ENCODE measurements around the gene STPG3.

STPG3 gene

DNA sequence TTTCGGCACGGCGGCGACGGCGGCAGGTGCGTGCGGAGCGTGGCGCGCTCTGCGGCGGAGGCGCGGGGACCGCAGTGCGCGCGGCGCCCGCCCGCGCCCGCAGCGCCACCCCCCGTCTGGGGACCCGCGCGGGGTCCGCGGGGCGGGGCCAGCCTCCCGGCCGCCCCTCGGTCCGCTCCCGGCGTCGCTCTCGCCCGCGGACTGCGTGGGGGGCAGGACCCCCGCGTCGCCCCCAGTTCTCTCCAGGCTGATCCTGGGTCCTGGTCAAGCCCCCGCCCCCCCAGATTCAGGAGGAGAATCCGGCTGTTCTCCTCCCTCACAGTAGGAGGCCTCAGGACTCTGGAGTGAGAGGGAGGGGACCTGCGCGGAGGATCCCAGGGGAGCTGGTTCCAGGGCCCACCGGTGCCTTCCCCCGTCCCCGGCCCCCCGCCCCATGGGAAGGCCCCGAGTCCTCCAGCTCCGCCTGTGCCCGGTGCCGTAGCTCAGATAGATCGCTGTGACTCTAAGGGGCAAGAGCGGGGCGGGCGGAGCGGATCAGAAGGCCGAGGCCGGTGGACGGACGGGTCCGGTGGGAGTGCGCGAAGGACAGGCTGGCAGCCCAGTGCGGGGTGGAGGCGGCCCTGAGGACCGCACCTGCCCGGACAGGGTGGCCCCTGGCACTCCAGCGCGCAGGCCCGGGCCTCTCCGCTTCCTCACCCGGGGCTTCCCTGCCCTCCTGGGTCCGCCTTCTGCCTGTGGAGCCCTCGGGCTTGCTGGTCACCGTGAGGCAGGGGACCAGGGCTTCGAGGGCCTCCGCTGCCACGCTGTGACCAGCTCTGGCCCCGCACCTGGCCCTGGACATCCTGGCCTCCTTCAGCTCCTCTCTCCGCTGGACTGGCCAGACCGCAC is 28.7 kb upstream of the STPG3 start, which contains the start of gene RNF208:
TSS of gene RNF208 (minus strand) at position 51 of the 888 bp plus-strand sequence. CDS start 1,028 bp downstream, outside the sequence.
- no peak for DNase-seq (ENCODE audit: low read depth in 2 of 2)

DNA sequence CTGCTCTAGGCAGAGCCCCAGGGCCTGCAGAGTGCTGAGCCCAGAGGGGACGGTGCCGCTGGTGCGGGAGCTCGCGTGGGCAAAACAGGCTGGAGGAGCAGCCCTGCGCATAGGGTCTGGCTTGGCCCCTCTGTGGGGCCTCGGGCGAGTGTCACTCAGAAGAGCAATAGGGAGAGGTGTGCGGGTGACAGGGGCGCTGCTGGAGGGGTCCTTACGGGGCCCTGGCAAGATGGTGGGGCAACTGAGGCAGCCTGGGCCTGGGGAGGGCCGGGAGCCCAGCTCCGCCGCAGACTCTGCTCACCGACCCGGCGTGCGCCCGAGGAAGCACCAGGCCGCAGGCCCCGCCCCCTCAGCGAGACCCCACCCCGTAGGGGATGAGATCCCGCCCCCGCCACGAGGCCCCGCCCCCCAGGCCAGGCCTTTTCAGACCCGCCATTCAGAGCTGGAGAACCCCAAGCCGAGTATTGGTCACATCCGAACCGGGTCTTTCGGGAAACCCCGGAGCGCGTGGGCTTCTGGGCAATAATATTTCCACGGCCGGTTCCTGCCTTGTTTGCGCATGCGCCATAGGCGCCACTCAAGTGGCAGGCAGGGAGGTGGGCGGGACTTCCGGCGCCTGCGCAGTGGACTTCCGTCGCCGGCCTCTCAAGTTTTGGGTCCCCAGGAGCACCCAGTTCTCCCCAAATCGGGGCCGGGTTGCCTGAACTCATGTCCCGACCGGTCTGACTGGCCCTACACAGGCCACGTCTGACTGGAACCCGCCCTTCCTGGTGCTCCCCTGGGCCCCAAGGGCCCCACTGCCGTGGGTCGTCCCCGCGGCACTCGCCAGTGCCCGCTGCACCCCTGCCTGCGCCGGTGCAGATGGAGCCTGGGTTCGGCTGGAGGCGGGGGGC is 27.8 kb upstream of the STPG3 start:
- DNase-seq (ENCODE audit: low read depth in 2 of 2): peak; percentile 97 to 98

DNA sequence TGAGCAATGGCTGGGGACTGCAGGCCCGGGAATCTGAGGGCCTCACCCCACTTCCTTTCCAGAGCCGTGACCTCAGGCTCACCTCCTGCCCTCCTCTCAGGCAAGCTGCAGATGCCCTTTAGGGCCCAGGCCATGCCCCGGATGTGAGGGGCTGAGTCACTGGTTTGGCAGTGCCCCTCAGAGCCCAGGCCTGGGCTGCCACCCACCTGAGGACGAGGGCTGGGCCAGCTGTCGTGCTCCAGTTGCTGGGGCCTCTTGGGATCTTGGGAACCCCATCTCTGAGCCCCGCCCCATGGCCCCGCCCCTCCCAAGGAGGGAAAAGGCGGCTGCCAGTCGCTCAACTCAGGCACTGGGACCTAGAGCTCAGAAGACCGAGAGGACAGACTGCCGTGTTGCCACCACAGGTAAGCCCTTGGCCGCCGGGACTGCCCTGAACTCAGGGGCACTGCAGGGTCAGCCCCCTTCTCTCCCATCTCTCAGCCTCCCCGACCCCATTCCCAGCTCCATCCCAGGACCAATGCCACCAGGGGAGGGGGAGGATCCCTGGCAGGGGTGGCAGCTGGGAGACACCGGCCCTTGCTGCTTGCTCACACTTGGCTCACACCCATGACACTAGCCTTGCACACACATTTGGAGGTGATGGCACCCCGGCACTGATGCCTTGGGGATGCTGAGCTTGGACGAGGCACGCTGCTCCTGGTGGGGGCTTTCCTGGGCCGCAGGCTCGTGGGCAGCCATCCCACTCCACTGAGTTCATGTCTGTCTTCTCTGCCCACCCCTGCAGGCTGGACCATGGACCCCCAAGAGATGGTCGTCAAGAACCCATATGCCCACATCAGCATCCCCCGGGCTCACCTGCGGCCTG is 26.0 kb upstream of the STPG3 start, which contains the start of gene CYSRT1:
TSS of gene CYSRT1 (plus strand) at position 345 of the 865 bp plus-strand sequence. CDS start at position 793, 448 bp downstream.
- DNase-seq (ENCODE audit: low read depth in 2 of 2): no peak

DNA sequence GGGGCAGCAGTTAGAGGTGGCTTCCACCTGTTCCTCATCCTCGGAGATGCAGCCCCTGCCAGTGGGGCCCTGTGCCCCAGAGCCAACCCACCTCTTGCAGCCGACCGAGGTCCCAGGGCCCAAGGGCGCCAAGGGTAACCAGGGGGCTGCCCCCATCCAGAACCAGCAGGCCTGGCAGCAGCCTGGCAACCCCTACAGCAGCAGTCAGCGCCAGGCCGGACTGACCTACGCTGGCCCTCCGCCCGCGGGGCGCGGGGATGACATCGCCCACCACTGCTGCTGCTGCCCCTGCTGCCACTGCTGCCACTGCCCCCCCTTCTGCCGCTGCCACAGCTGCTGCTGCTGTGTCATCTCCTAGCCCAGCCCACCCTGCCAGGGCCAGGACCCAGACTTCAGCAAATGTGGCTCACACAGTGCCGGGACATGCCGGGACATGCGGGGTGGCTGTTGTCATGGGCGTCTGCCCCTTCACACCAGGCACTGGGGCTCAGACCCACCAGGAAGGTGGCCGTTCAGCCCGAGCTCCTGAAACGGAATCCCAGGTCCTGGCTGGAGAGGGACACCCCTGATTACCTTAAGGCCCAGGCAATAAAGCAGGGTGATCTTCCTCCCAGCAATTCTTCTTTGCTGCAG is 25.3 kb upstream of the STPG3 start:
- no peak for DNase-seq (ENCODE audit: low read depth in 2 of 2)

DNA sequence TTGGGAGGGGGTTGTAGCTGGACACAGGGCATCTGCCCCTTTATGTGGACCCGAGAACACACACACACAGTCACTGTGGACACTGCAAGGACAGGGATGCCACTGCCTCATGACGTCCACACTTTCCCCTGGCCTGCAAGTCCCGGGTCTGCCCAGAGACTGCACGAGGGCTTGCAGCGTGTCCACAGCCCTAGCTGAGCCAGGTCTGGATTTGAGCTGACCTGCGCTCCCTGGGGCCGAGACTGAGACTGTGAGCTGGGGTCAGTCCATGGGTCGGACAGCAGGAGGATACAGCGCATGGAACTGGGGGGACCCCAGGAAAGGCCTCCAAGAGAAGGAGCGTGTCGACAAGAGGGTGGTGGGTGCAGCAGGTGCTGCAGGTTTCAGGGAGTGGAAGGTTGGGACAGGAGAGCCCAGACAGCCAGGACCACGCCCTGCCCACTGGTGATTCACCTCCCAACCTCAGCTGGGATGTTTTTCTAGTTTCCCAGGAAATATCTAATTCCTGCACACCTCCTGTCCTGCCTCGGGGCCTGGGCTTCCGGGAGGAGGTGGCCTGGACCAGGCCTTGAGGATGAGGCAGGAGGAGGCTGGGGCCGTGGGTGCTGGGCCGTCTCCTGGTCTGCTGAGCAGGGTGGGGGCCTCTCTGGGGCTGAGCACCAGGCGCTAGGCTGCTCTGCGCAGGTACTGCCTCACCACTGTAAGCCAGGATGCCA is 24.6 kb upstream of the STPG3 start:
- no peak for DNase-seq (ENCODE audit: low read depth in 2 of 2)

DNA sequence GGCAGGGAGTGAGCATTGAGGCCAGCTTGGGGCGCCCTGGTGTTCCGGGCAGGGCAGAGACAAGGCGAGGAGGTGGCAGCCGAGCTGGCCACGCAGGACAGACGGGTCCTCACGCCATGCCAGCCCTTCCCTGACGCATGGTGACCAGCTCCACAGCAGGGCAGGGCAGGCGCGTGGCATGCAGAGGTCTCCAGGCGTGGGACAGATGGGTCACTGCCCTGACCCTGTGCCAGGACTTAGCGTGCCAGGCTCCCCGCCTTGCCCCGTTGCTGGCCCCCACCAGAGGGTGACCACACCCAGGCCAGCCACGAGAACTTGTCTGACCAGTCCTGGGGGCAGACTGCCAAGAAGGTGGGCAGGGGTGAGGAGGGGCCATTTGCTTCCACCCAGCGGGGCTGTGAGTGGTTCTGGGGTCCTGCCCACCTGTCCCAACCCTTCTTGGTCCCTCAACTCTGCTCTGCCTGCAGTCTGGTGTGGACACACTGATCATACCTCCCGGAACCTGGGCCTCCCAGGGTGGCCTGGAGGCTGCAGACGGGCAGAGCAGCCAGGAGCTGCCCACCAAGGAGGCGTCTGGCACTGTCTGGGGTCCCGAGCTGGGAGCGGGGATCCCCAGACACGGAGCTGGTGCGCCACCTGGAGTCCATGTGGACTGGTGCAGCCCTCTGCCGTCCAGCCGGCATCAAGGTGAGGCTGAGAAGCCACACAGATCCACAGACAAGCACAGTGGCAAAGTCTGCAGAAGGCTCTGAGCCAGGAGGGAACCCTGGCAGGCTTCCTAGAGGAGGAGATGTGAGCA is 23.8 kb upstream of the STPG3 start, which contains the start of gene RNF224:
TSS of gene RNF224 (plus strand) at position 449 of the 799 bp plus-strand sequence. CDS start 834 bp downstream, outside the sequence.
- peak; percentile 48 to 80 for DNase-seq (ENCODE audit: low read depth in 2 of 2)

DNA sequence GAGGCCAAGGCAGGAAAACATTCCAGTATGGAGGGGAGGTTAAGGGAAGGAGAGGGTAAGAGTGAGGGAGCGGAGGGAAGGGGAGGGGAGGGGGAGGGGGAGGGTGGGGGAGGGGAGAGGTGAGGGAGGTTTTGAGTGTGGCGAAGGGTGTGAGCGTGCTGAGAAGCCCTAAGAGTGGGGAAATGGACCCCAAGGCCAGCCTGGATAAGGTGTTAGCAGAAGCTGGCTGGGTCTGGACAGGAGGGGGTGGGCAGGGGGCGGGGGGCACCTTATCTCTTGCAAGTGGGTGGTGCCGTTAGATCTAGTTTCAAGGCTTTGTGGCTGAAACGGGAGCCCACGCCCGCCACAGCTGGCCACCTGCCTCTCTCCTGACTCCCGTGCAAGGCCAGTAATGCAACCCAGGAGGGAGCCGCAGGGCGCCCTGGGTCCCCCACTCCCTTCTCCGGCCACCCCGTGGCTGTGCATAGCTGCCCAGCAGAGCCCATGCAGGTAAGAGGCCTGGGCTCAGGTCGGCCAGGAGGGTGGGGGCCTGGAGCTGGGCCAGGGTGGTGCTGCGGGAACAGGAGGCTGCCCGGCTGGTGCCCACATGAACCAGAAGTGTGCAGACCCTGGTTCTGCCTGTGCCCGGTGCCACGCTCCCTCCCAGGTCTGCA is 23.1 kb upstream of the STPG3 start:
- no peak for DNase-seq (ENCODE audit: low read depth in 2 of 2)

DNA sequence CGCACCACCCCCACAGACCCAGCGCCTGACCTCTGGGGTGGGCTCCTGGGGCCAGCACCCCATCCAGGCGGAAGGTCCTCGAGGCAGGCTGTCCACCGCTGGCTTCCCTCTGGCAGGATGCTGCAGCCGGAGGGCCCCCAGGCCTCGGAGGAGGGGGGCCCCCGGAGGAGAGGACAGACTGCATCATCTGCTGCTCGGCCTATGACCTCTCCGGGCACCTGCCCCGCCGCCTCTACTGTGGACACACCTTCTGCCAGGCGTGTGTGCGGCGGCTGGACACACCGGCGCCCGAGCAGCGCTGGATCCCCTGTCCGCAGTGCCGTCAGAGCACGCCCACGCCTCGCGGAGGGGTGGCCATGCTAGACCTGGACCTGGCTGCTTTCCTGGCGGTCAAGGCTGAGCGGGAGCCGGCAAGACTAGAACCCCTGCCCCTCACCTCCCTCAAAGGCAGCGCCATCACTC is 22.5 kb upstream of the STPG3 start:
- DNase-seq (ENCODE audit: low read depth in 2 of 2): no peak

DNA sequence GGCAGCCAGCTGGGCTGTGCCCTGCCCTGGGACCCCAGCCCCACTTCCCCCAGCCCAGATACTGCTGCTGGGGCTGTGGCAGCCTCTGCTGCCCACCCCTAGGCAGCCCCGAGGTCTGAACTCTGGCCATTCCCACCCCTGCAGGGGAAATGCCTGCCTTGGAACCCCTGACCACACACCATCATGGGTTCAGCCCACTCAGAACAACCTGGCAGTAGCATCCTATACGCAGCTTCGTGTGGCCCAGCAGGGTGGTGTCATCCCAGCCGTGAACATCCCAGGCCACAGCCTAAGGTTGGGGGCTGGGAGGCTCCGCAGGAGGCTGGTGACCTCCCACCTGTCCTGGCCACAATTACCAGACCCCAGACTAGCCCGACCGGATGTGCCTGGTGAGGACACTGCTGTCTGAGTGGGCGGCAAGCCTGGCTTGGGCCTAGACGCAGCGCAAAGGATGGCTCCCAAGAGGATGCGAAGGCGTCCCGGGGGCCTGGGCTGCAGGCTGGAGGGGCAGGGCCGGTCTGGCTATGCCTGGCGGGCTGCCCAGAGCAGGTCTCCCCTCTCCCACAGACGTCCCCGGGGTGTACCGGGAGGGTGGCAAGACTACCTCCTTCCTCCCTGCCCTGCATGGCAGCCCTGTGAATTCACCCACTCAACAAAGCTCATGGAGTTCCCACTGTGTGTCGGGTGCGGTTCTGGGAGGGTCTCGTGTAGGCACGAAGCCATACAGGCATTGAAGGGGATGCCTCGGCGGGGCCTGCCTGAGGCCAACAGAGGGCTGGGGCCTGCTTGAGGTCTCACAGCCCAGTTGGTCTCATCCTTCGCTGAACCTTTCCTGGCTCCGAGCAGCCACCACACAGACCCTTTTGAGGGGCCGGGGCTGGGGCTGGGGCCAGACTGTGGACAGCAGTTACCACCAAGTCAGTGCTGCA is 21.9 kb upstream of the STPG3 start:
- DNase-seq (ENCODE audit: low read depth in 2 of 2): no peak

DNA sequence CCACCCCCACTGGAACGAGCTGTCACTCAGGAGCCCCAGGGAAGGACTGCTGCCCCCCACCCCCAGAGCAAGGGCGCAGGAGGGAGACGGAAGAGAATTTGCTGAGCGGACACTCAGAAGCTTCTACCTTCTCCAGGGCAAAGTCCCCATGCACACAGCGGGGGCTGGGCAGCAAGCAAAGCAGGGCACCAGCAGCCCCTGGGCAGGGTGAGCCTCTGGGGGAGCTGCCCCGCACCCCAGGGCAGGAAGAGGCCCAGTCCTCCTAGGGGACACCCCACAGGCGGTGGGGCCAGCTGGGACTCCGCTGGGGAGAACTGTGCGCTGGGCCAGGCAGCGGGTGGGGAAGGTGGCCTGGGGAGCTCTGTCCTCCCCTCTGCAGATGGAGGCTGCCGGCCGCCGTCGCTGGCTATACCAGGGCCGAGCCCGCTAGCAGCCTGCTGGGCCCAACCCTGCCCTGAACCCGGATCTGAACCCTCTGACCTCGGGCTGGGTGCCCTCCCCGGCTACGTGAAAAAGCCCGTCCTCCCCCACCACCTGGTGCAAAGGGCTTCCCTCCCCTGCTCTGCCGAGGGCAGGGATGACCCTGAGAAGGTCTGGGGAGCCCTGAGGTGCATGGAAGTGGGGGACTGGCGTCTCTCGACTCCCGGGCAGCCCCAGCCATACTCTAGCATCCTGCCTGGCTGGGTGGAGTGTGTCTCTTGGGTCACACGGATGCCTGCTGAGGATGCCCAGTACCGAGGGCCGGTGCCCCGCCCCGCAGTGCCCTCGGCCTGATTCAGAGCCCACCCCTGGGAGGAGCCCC is 21.0 kb upstream of the STPG3 start:
- DNase-seq (ENCODE audit: low read depth in 2 of 2): no peak

DNA sequence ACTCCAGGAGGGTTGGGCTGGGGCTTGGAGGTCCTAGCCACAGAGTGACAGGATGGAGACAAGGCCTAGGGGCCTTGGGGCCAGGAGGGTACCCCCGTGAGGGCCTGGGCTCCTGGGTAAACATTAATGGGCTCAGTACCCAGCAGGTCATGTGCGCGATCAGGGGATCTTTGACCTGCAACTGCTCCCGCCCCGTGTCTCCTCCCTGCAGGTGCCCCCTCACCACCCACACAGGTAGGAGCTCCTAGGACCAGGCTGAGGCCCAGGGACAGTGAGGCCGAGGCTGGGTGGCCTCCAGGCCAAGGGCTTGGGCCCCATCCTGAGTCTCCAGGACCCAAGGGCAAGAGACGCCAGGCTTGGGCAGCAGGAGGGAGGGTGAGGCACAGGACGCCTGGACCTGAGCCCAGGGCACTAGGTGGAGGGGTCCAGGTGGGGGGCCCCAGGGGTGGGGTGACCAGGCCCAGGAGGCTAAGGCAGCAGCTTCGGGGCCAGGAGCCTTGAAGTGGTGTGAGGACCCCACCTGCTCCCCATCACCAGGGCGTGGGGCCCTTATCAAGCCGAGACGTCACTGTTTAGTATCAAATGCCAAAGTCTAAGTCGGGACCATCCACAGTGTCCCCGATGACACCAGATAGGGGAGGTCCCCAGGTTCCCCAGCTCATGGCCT is 20.2 kb upstream of the STPG3 start, which contains the start of gene SLC34A3:
TSS of gene SLC34A3 (plus strand) at position 197 of the 667 bp plus-strand sequence. CDS start 802 bp downstream, outside the sequence.
- no peak for DNase-seq (ENCODE audit: low read depth in 2 of 2)

DNA sequence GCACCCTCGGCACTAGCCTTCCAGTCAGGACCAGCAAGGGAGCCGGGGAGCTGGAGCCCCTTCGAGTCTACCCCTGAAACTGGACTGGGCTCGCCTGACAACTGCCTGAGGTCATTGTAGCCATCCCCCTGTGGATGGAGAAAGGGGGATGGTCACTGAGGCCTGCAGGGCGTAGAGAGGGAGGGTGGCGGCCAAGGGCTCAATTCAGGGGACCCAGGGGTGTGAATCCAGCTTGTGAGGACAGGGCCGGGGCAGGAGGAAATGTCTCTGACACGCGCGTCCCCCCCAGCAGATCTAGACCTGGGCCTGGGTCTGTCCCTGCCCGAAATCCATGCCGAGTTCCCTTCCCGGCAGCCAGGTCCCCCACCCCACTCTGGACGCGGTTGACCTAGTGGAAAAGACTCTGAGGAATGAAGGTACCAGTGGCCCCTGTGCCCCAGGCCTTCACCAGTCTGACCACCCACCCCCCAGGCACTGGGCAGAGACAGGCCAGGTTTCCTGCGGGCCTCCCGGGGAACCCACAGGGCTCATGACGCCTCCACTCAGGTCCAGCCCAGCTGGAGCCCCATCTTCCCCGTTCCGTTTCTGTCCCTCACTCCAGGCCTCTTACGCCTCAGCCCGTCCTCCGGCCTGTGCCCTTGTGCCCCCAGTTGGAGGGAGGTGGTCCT is 19.6 kb upstream of the STPG3 start:
- DNase-seq (ENCODE audit: low read depth in 2 of 2): no peak

DNA sequence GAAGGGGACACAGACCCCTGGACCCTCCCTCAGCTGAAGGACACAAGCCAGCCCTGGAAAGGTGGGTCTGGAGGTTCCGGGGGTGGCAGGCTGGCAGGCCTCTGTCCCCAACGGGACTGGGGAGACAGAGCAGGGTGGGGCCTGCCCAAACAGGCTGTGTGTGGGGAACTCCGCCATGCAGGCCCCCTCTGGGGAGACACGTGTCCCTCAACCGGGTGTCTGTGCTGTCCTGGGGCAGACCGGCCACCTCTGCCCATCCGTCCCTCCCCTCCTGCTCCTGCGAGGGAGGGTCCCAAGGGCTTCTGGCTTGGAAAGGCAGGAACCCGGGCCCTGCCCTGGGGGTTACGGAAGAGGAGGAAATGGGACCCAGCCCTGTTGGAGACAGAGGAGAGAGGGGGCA is 19.0 kb upstream of the STPG3 start:
- DNase-seq (ENCODE audit: low read depth in 2 of 2): no peak

DNA sequence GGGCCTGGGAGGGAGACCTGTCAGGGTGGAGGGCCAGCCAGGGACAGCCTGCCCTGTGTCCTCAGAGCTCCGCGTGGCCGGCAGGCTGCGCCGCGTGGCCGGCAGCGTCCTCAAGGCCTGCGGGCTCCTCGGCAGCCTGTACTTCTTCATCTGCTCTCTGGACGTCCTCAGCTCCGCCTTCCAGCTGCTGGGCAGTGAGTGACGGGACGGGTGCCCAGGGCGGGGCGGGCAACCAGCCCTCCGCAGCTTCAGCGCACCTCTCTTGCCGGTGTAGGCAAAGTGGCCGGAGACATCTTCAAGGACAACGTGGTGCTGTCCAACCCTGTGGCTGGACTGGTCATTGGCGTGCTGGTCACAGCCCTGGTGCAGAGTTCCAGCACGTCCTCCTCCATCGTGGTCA is 18.6 kb upstream of the STPG3 start:
- no peak for DNase-seq (ENCODE audit: low read depth in 2 of 2)

Data from stimulated activated CD4-positive, alpha-beta T cell treated with anti-CD3 and anti-CD28 coated beads, Interleukin-12 subunit alpha, Interleukin-12 subunit beta, amount 100 ng/mL, for 24 hours (primary cell).